ENCODE data around the gene MICAL1.

Gene MICAL1

GRCh38 chr6:109420751-109421150 lies 34.8 kb downstream of the MICAL1 start:
- no peak for DNase-seq

- no peak for DNase-seq
Measured at GRCh38 chr6:109417646-109418045, 37.9 kb downstream of the MICAL1 start.

GRCh38 chr6:109411034-109411433 lies 44.5 kb downstream of the MICAL1 start:
- DNase-seq, result no peak

GRCh38 chr6:109406196-109406595 lies 49.4 kb downstream of the MICAL1 start:
- DNase-seq, result no peak

- no peak for DNase-seq
Measured at GRCh38 chr6:109397020-109397419, 58.6 kb downstream of the MICAL1 start.

GRCh38 chr6:109396046-109396718 lies 59.4 kb downstream of the MICAL1 start:
- DNase-seq, result no peak
